Measurements from ENCODE around the gene LCN10. TPM values are rescaled to one million over a fixed set of nuclear protein-coding genes. Genes with fewer than 3 reads are reported as not detected.

LCN10 gene
- total and polyA plus RNA-seq, 2 of the 13 experiments (the other 11 are each of a cell fraction or from before 2014, with no cell fraction given): 0.53 to 0.61 TPM

GRCh38 chr9:136693490-136694162 lies 49.1 kb downstream of the LCN10 start (continued):
- no peak for TF ChIP-seq ZFP91 (CRISPR knock-in tag; IDR thresholded peaks at IDR 0.05; ENCODE audit: borderline replicate concordance)
- TF ChIP-seq CBFB (CRISPR knock-in tag; IDR thresholded peaks at IDR 0.05): no peak
- TF ChIP-seq TCF7 (IDR thresholded peaks at IDR 0.05; ENCODE audit: low read depth): no peak
- no peak for TF ChIP-seq ZNF260 (CRISPR knock-in tag; IDR thresholded peaks at IDR 0.05; ENCODE audit: borderline replicate concordance, low read depth)
- TF ChIP-seq NR2F2 (IDR thresholded peaks at IDR 0.05; ENCODE audit: borderline replicate concordance, low read depth): peak; percentile 98
- TF ChIP-seq CCDC6 (CRISPR knock-in tag; IDR thresholded peaks at IDR 0.05): no peak
- TF ChIP-seq ARNT2 (CRISPR knock-in tag; IDR thresholded peaks at IDR 0.05; ENCODE audit: low read depth): no peak
- no peak for TF ChIP-seq MED13 (CRISPR knock-in tag; IDR thresholded peaks at IDR 0.05)
- TF ChIP-seq RXRA (CRISPR knock-in tag; IDR thresholded peaks at IDR 0.05): peak; percentile 98
- TF ChIP-seq NCOA5 (CRISPR knock-in tag; IDR thresholded peaks at IDR 0.05): no peak
- TF ChIP-seq ATF7-NPFF (CRISPR knock-in tag; IDR thresholded peaks at IDR 0.05; ENCODE audit: low read depth): no peak
- TF ChIP-seq ZNF496 (CRISPR knock-in tag; IDR thresholded peaks at IDR 0.05; ENCODE audit: insufficient replicate concordance): no peak
- TF ChIP-seq TRIM22 (IDR thresholded peaks at IDR 0.05): no peak
- no peak for TF ChIP-seq SYNCRIP (IDR thresholded peaks at IDR 0.05; ENCODE audit: insufficient read depth, low read depth, low read length)
- TF ChIP-seq DBP (CRISPR knock-in tag; IDR thresholded peaks at IDR 0.05; ENCODE audit: not compliant biosample characterization): no peak
- no peak for TF ChIP-seq TFDP2 (CRISPR knock-in tag; IDR thresholded peaks at IDR 0.05)
- TF ChIP-seq TOPORS (CRISPR knock-in tag; IDR thresholded peaks at IDR 0.05): no peak
- no peak for TF ChIP-seq U2AF2 (IDR thresholded peaks at IDR 0.05; ENCODE audit: low read depth, low read length)
- TF ChIP-seq KDM5B (CRISPR knock-in tag; IDR thresholded peaks at IDR 0.05; ENCODE audit: borderline replicate concordance): peak; percentile 58; the same call in 1 of the 2 replicates
- TF ChIP-seq ARID5B (CRISPR knock-in tag; IDR thresholded peaks at IDR 0.05): peak; percentile 81
- TF ChIP-seq ZNF121 (CRISPR knock-in tag; IDR thresholded peaks at IDR 0.05): no peak
